H9 (cell line): ENCODE results near the gene YIPF4. TPM values are rescaled to one million over a fixed set of nuclear protein-coding genes. Genes with fewer than 3 reads are reported as not detected.
"Not testable (repeated sequence)": the region's sequence is repeated elsewhere in the genome, so short reads cannot be mapped to it uniquely, and the experiment has no call there.

ENCODE experiments used
- DNase-seq: peaks from one replicate; pipeline ENCODE4 v3.0.0-alpha.2; 2017
- H2AFZ ChIP-seq: one replicate; pipeline ENCODE4 v1.6.1; 2013; ENCODE audit warnings: mild to moderate bottlenecking, low read length, control low read depth, moderate library complexity
- H2AK5ac ChIP-seq: 2 replicates; pipeline ENCODE4 v1.6.1; 2013; ENCODE audit warnings: low read length, control low read depth, mixed read lengths; ENCODE audit not compliant: insufficient read length
- H2BK120ac ChIP-seq: one replicate; pipeline ENCODE4 v1.6.1; 2013; ENCODE audit warnings: low read depth, mild to moderate bottlenecking, low read length, control low read depth, inconsistent platforms; ENCODE audit not compliant: poor library complexity, severe bottlenecking
- H2BK12ac ChIP-seq: 2 replicates; pipeline ENCODE4 v1.6.1; 2013; ENCODE audit warnings: low read length, control low read depth, mixed read lengths, low read depth; ENCODE audit not compliant: insufficient read length
- H2BK15ac ChIP-seq: 2 replicates; pipeline ENCODE4 v1.6.1; 2013; ENCODE audit warnings: low read depth, low read length, control low read depth
- H2BK20ac ChIP-seq: one replicate; pipeline ENCODE4 v1.6.1; 2013; ENCODE audit warnings: low read depth, mild to moderate bottlenecking, low read length, control low read depth, inconsistent platforms; ENCODE audit not compliant: poor library complexity, severe bottlenecking
- H2BK5ac ChIP-seq: 2 replicates; pipeline ENCODE4 v1.6.1; 2013; ENCODE audit warnings: low read length, control low read depth, mixed read lengths; ENCODE audit not compliant: insufficient read length
- H3K14ac ChIP-seq: 2 replicates; pipeline ENCODE4 v1.6.1; 2013; ENCODE audit warnings: low read length, control low read depth; ENCODE audit not compliant: insufficient read depth
- H3K18ac ChIP-seq: 2 replicates; pipeline ENCODE4 v1.6.1; 2013; ENCODE audit warnings: low read depth, mild to moderate bottlenecking, mixed read lengths, low read length, control low read depth; ENCODE audit not compliant: insufficient read length
- H3K23ac ChIP-seq: 2 replicates; pipeline ENCODE4 v1.6.1; 2013; ENCODE audit warnings: low read length, control low read depth, mixed read lengths, low read depth; ENCODE audit not compliant: insufficient read length
- H3K23me2 ChIP-seq: 2 replicates; pipeline ENCODE4 v1.6.1; 2013; ENCODE audit warnings: low read depth, mild to moderate bottlenecking, mixed read lengths, low read length, control low read depth; ENCODE audit not compliant: insufficient read length, poor library complexity, severe bottlenecking
- H3K27ac ChIP-seq: 2 replicates; pipeline ENCODE4 v1.5.1; 2013; ENCODE audit warnings: low read length, control low read depth, mixed read lengths, low read depth; ENCODE audit not compliant: insufficient read length
- H3K27me3 ChIP-seq: 2 replicates; pipeline ENCODE4 v1.6.1; 2013; ENCODE audit warnings: low read length, control low read depth, inconsistent platforms; ENCODE audit not compliant: insufficient read depth
- H3K4ac ChIP-seq: 2 replicates; pipeline ENCODE4 v1.6.1; 2013; ENCODE audit warnings: low read depth, mild to moderate bottlenecking, control low read depth, inconsistent platforms, low read length, moderate library complexity
- H3K4me1 ChIP-seq: 2 replicates; pipeline ENCODE4 v1.6.1; 2013; ENCODE audit warnings: low read length, control low read depth, inconsistent platforms; ENCODE audit not compliant: insufficient read depth
- H3K4me2 ChIP-seq: 2 replicates; pipeline ENCODE4 v1.6.1; 2013; ENCODE audit warnings: low read length, control low read depth, mixed read lengths; ENCODE audit not compliant: insufficient read length, insufficient read depth
- H3K56ac ChIP-seq: 2 replicates; pipeline ENCODE4 v1.6.1; 2013; ENCODE audit warnings: low read depth, mild to moderate bottlenecking, mixed read lengths, low read length, control low read depth; ENCODE audit not compliant: insufficient read length
- H3K79me1 ChIP-seq: 2 replicates; pipeline ENCODE4 v1.6.1; 2013; ENCODE audit warnings: low read depth, mild to moderate bottlenecking, moderate library complexity, low read length, control low read depth, inconsistent platforms; ENCODE audit not compliant: insufficient read depth, poor library complexity, severe bottlenecking
- H3K79me2 ChIP-seq: 2 replicates; pipeline ENCODE4 v1.6.1; 2013; ENCODE audit warnings: low read length, control low read depth, inconsistent platforms; ENCODE audit not compliant: insufficient read depth
- H3K9ac ChIP-seq: 2 replicates; pipeline ENCODE4 v1.6.1; 2013; ENCODE audit warnings: low read length, control low read depth, mixed read lengths; ENCODE audit not compliant: insufficient read length; ENCODE audit errors: extremely low read depth
- H3K9me3 ChIP-seq: one replicate; pipeline ENCODE4 v1.6.1; 2013; ENCODE audit warnings: low read depth, low read length, inconsistent platforms; ENCODE audit not compliant: control insufficient read depth
- H3T11ph ChIP-seq: one replicate; pipeline ENCODE4 v1.6.1; 2013; ENCODE audit warnings: mild to moderate bottlenecking, low read length, control low read depth, inconsistent platforms
- H4K20me1 ChIP-seq: one replicate; pipeline ENCODE4 v1.6.1; 2013; ENCODE audit not compliant: control insufficient read depth, insufficient read length, insufficient read depth
- H4K5ac ChIP-seq: 2 replicates; pipeline ENCODE4 v1.6.1; 2013; ENCODE audit warnings: low read depth, mild to moderate bottlenecking, mixed read lengths, low read length, control low read depth; ENCODE audit not compliant: insufficient read length
- H4K8ac ChIP-seq: replicated peaks from 2 replicates; pipeline ENCODE4 v1.6.1; 2013; ENCODE audit warnings: low read length, control low read depth, mixed read lengths, low read depth; ENCODE audit not compliant: insufficient read length
- H4K91ac ChIP-seq: 2 replicates; pipeline ENCODE4 v1.6.1; 2013; ENCODE audit warnings: low read depth, mild to moderate bottlenecking, moderate library complexity, mixed read lengths, low read length, control low read depth; ENCODE audit not compliant: insufficient read length
- H3K27ac Mint-ChIP-seq, 3 experiments: 2 replicates in 2 of 3; 3 replicates in 1 of 3; pipeline ENCODE4 v1.8.0; 2020 to 2021; ENCODE audit warnings: mixed read lengths in 3 of 3, mild to moderate bottlenecking in 1 of 3, moderate library complexity in 1 of 3
- H3K27me3 Mint-ChIP-seq: 2 replicates; pipeline ENCODE4 v1.8.0; 2021; ENCODE audit warnings: low read depth, mild to moderate bottlenecking, moderate library complexity, mixed read lengths
- H3K36me3 Mint-ChIP-seq, 3 experiments: 2 replicates in 2 of 3; 3 replicates in 1 of 3; pipeline ENCODE4 v1.8.0; 2020 to 2021; ENCODE audit warnings: low read depth in 3 of 3, mixed read lengths in 3 of 3; ENCODE audit not compliant: insufficient read depth in 1 of 3
- H3K4me1 Mint-ChIP-seq, 2 experiments: 2 replicates each; pipeline ENCODE4 v1.8.0; 2020; ENCODE audit warnings: mixed read lengths in 2 of 2
- H3K4me3 Mint-ChIP-seq, 2 experiments: 2 replicates in 1 of 2; 3 replicates in 1 of 2; pipeline ENCODE4 v1.8.0; 2020 to 2021; ENCODE audit warnings: mild to moderate bottlenecking in 2 of 2, mixed read lengths in 2 of 2, moderate library complexity in 1 of 2
- H3K9me3 Mint-ChIP-seq, 2 experiments: 2 replicates in 1 of 2; 3 replicates in 1 of 2; pipeline ENCODE4 v1.8.0; 2020; ENCODE audit warnings: mild to moderate bottlenecking in 2 of 2, mixed read lengths in 2 of 2, moderate library complexity in 1 of 2
- WGBS: extraction: QIAGEN DNeasy Blood & Tissue Kit; methylation state at CpG from one replicate; pipeline ENCODE4 v1.1.7; 2013; ENCODE audit warnings: missing lambda C conversion rate, low lambda C conversion rate, mixed read lengths; ENCODE audit not compliant: insufficient read length; ENCODE audit errors: extremely low coverage; 5-methylcytosine and 5-hydroxymethylcytosine counted together
- total RNA-seq: library from RNA; stranded (reverse); gene quantifications from 2 replicates; pipeline ENCODE4 v1.2.1, GENCODE V29; 2021

YIPF4 gene
- total RNA-seq, 1 experiment from 2014 or later, result 26.2 TPM

DNA sequence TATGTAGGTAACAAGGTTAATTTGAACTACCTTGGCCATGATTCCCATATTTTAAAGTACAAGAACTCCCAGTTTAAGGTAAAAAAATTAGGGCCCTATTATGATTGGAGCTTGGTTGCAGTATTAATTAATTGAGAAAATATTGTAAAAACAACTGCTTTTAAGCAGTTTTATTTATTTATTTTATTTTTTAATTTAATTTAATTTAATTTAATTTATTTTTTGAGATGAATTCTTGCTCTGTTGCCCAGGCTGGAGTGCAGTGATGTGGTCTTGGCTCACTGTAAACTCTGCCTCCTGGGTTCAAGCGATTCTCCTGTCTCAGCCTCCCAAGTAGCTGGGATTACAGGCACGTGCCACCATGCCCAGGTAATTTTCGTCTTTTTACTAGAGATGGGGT is 88.0 kb downstream of the YIPF4 start:
- not testable (repeated sequence) for H3K14ac ChIP-seq, DNase-seq, H3K9me3 Mint-ChIP-seq, H3K9ac ChIP-seq, H2BK15ac ChIP-seq, H3K27ac ChIP-seq, H2BK12ac ChIP-seq, H3K27me3 ChIP-seq, H2AFZ ChIP-seq, H3K23me2 ChIP-seq, H3K4me3 Mint-ChIP-seq, H4K91ac ChIP-seq, H3K23ac ChIP-seq, H3T11ph ChIP-seq, H3K18ac ChIP-seq, H2BK5ac ChIP-seq, H3K4ac ChIP-seq, H4K5ac ChIP-seq, H2AK5ac ChIP-seq, H2BK20ac ChIP-seq, H3K27ac Mint-ChIP-seq, H2BK120ac ChIP-seq, H3K9me3 ChIP-seq, H3K79me1 ChIP-seq, H3K56ac ChIP-seq, H4K8ac ChIP-seq, H3K4me1 ChIP-seq, H4K20me1 ChIP-seq, H3K27me3 Mint-ChIP-seq, H3K4me2 ChIP-seq
- H3K36me3 Mint-ChIP-seq, result peaks cover 13 to 22% (median 13%) of the 10 kb centered on the region in 3 experiments; a peak in 6 of 7 replicates
- WGBS, result no CpG with 5 or more reads among the region's 3 CpGs
- peaks cover 7 to 12% of the 10 kb centered on the region in 2 experiments for H3K4me1 Mint-ChIP-seq
- H3K79me2 ChIP-seq, result peaks cover 69% of the 10 kb centered on the region; the same call in 1 of the 2 replicates

Other genes starting within 250 kb of the YIPF4 start
- gene DPY30, start 238.1 kb upstream of the YIPF4 start, total RNA-seq, result 148 and 149 TPM in 2 replicates
- 30.8 and 32.8 TPM in 2 replicates for gene SPAST, start 214.3 kb upstream of the YIPF4 start, total RNA-seq
- gene SLC30A6, start 112.0 kb upstream of the YIPF4 start, total RNA-seq, result 27.9 and 31.9 TPM in 2 replicates
- gene NLRC4, start 13.0 kb upstream of the YIPF4 start, total RNA-seq, result not detected in 2 replicates
- gene BIRC6, start 79.1 kb downstream of the YIPF4 start, total RNA-seq, result 69.1 and 78.8 TPM in 2 replicates